Stimulated activated CD4-positive, alpha-beta T cell treated with anti-CD3 and anti-CD28 coated beads, Interleukin-2, amount 100 ng/mL, for 24 hours (primary cell): Measurements from ENCODE around the gene SLC29A3.
A peak's percentile ranks its signal among the peaks of the same experiment; 100 is the strongest.

ENCODE experiments used
- DNase-seq, 2 donors: peaks; one replicate each; pipeline ENCODE4 v3.0.0-alpha.2; 2020

Gene SLC29A3

GRCh38 chr10:71395621-71396020 lies 76.6 kb downstream of the SLC29A3 start:
- DNase-seq, result no peak

GRCh38 chr10:71396084-71396710 lies 77.1 kb downstream of the SLC29A3 start:
- DNase-seq, result peak in 1 of 2 donors; percentile 54

GRCh38 chr10:71396711-71397295 lies 77.7 kb downstream of the SLC29A3 start, which contains the start of gene CDH23:
CDH23 (plus strand) TSS chr10:71396920; CDS start chr10:71439832, 42,912 bp downstream.
- DNase-seq, result peak in 1 of 2 donors; percentile 43

GRCh38 chr10:71397296-71398212 lies 78.5 kb downstream of the SLC29A3 start:
- DNase-seq, result no peak

- DNase-seq, result peak in 1 of 2 donors; percentile 6
Measured at GRCh38 chr10:71398976-71399375, 79.9 kb downstream of the SLC29A3 start.

GRCh38 chr10:71399946-71400345 lies 80.9 kb downstream of the SLC29A3 start:
- peak in 1 of 2 donors; percentile 11 for DNase-seq

- peak in 1 of 2 donors; percentile 8 for DNase-seq
Measured at GRCh38 chr10:71401056-71401455, 82.0 kb downstream of the SLC29A3 start.

- peak in 1 of 2 donors; percentile 3 for DNase-seq
Measured at GRCh38 chr10:71402005-71402404, 82.9 kb downstream of the SLC29A3 start.

- peak in 1 of 2 donors; percentile 4 for DNase-seq
Measured at GRCh38 chr10:71404503-71405295, 85.6 kb downstream of the SLC29A3 start.

GRCh38 chr10:71406878-71407277 lies 87.8 kb downstream of the SLC29A3 start:
- no peak for DNase-seq

GRCh38 chr10:71408436-71409225 lies 89.6 kb downstream of the SLC29A3 start:
- DNase-seq, result peak in 1 of 2 donors; percentile 9

GRCh38 chr10:71409516-71410104 lies 90.6 kb downstream of the SLC29A3 start:
- DNase-seq, result peak in 1 of 2 donors; percentile 3
